Effector memory CD4-positive, alpha-beta T cell (primary cell): ENCODE results near the gene MIEF2.

Experiments
- DNase-seq, 3 donors: peaks; one replicate each; pipeline ENCODE4 v3.0.0-alpha.2; 2020
- H3K27ac ChIP-seq: 2 replicates; pipeline ENCODE4 v1.7.0; 2013; ENCODE audit warnings: mild to moderate bottlenecking, low read length, moderate library complexity; ENCODE audit not compliant: insufficient read depth, poor library complexity, severe bottlenecking
- H3K27me3 ChIP-seq: replicated peaks from 2 replicates; pipeline ENCODE4 v1.7.0; 2013; ENCODE audit warnings: mild to moderate bottlenecking, low read length; ENCODE audit not compliant: insufficient read depth, control insufficient read depth, poor library complexity, severe bottlenecking
- H3K36me3 ChIP-seq: 2 replicates; pipeline ENCODE4 v1.7.0; 2013; ENCODE audit warnings: mild to moderate bottlenecking, low read length, moderate library complexity; ENCODE audit not compliant: control insufficient read depth, insufficient read depth
- H3K4me1 ChIP-seq: 2 replicates; pipeline ENCODE4 v1.7.0; 2013; ENCODE audit warnings: low read length, mild to moderate bottlenecking; ENCODE audit not compliant: control insufficient read depth, insufficient read depth, poor library complexity, severe bottlenecking
- H3K4me3 ChIP-seq: 2 replicates; pipeline ENCODE4 v1.7.0; 2013; ENCODE audit warnings: low read length, low read depth, mild to moderate bottlenecking; ENCODE audit not compliant: insufficient read depth, poor library complexity, severe bottlenecking
- H3K9me3 ChIP-seq: 2 replicates; pipeline ENCODE4 v1.7.0; 2013; ENCODE audit warnings: mild to moderate bottlenecking, low read length, moderate library complexity; ENCODE audit not compliant: control insufficient read depth

The MIEF2 gene

DNA sequence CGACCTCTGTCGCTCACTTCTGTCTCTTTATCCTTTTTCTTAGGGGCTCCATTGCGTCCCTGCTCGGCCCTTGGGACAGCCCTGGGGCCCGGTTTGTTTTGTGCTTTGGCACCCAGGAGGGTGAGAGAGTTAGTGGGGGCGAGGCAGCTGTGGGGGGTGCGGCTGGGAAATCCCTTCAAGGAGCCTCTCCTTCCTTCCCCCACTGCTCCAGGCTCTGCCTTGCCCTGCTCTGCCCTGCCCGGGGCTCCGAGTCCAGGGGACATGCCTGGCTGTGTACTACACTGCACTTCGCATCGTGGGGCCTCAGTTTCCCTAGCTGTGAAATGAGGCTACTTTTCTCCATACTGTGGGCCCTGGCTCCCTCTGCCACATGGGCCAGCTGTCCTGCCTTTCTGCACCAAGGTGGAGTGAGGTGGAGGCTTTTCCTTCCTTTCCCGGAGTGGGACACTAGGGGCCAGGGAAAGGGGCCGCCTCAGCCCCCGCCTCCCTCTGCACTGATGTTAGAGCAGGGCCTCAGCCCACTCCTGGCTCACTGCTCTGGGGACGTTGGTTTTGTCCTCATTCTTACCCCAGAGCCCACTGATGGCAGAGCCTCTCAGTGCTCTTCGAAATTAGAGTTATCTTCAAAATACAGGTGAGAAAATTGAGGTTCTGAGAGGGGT lies 34.0 kb upstream of the MIEF2 start:
- Histone ChIP-seq H3K36me3 (no peaks in the 10 kb centered on the region), H3K9me3 (no peaks in the 10 kb centered on the region), H3K27ac (peak overlapping the region; percentile 50), H3K27me3 (no peaks in the 10 kb centered on the region), H3K4me1 (peaks cover 18% of the 10 kb centered on the region), H3K4me3 (peak overlapping the region; percentile 66)
- DNase-seq: no peak

GRCh38 chr17:18227635-18228034 lies 32.8 kb upstream of the MIEF2 start:
- H3K4me1 ChIP-seq: peaks cover 18% of the 10 kb centered on the region
- peaks cover 3% of the 10 kb centered on the region for H3K36me3 ChIP-seq
- no peak overlapping the region for H3K4me3 ChIP-seq
- no peaks in the 10 kb centered on the region for H3K9me3 ChIP-seq
- H3K27ac ChIP-seq: no peak overlapping the region
- H3K27me3 ChIP-seq: no peaks in the 10 kb centered on the region
- DNase-seq: no peak

DNA sequence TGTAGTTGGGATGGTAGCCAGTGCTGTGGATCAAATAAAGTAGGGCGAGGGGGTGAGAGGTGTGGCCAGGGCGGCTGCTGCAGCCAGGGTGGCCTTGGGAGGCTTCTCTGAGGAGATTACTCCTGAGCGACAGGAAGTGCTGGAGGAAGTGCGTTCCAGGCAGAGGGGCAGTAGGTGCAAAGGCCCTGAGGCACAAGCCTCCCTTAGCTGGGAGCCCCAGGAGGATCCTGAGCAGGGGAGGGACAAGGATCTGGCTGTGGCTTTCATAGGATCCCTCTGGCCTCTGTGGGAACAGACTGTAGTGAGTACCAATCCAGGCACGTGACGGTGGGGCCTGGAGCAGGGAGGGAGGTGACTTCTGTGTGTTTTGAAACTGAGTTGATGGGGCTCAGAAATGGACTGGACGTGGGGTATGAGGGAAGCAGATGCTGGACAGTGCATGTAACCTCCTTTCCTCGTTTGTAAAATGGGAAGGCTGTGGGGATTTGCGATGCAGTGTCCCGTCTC lies 32.2 kb upstream of the MIEF2 start:
- no peak overlapping the region for H3K27ac ChIP-seq
- no peak overlapping the region for H3K4me3 ChIP-seq
- no peaks in the 10 kb centered on the region for H3K27me3 ChIP-seq
- DNase-seq: no peak
- H3K4me1 ChIP-seq: peaks cover 18% of the 10 kb centered on the region
- H3K9me3 ChIP-seq: no peaks in the 10 kb centered on the region
- H3K36me3 ChIP-seq: peaks cover 9% of the 10 kb centered on the region

DNA sequence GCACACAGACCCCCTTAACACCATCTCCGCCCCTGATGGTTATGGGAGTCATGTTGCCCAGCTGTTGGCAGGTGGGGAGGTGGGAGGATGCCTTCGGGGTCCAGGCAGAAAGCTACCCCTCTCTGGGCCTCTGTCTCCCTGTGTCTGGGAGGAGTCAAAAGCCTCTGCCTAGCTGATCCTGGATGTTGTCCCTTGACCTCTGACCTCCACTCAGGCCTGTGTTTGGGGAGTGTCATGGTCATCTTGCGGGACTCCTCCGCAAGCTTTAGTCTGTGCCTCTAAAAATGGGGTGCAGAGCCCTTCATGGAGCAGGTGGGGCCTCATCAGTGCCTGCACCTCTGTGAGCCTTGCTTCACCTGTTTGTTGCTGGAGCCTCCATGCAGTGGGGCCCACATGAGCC lies 31.2 kb upstream of the MIEF2 start:
- peaks cover 19% of the 10 kb centered on the region for H3K36me3 ChIP-seq
- H3K9me3 ChIP-seq: no peaks in the 10 kb centered on the region
- no peaks in the 10 kb centered on the region for H3K27me3 ChIP-seq
- no peak overlapping the region for H3K27ac ChIP-seq
- peaks cover 18% of the 10 kb centered on the region for H3K4me1 ChIP-seq
- no peak overlapping the region for H3K4me3 ChIP-seq
- no peak for DNase-seq

GRCh38 chr17:18229771-18230170 lies 30.7 kb upstream of the MIEF2 start:
- no peak overlapping the region for H3K4me3 ChIP-seq
- H3K4me1 ChIP-seq: peaks cover 16% of the 10 kb centered on the region
- H3K27ac ChIP-seq: no peak overlapping the region
- H3K36me3 ChIP-seq: peaks cover 24% of the 10 kb centered on the region
- H3K9me3 ChIP-seq: no peaks in the 10 kb centered on the region
- H3K27me3 ChIP-seq: no peaks in the 10 kb centered on the region
- DNase-seq: no peak

DNA sequence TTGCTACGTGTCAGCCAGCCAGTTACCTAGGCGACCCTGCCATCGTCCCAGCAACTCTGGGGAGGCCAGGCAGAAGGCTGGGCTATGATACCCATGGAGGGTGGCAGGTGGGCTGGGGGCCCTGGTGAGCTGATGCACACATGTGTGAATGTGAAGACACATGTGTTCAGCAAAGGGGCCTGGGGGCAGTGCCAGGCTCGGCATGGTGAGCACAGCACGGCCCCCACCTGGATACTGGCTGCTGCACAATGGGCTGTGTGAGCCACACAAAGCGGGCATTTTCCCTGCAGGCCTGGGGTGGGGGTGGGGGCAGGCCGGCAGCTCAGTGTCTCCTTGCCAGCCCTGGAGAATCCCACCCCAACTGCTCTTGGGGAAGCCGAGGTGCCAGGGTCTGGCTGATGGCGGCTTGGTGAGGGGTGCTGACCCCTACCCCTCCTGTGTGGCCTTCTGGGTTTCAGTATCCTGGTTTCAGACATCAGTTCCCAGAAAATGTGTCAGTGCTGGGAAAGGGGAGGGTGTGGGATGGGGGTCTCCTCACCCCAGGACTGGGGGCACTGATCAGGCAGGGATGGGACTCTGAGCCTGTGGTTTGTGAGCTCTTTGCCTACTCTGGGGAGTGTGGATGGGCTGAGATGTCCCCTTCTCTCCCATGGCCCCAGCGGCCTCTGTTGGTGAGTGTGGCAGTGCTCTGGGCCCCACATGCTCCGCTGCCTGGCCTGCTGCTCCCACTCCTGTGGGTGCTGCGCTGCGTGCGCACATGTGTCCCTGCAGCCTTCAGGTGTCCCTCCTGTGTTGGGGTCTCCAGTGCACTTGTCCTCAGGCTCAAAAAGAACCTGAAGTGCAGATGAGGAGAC lies 29.9 kb upstream of the MIEF2 start:
- Histone ChIP-seq H3K4me3 (no peak overlapping the region), H3K9me3 (no peaks in the 10 kb centered on the region), H3K27me3 (no peaks in the 10 kb centered on the region), H3K27ac (no peak overlapping the region), H3K36me3 (peaks cover 27% of the 10 kb centered on the region), H3K4me1 (peaks cover 12% of the 10 kb centered on the region)
- DNase-seq: no peak

DNA sequence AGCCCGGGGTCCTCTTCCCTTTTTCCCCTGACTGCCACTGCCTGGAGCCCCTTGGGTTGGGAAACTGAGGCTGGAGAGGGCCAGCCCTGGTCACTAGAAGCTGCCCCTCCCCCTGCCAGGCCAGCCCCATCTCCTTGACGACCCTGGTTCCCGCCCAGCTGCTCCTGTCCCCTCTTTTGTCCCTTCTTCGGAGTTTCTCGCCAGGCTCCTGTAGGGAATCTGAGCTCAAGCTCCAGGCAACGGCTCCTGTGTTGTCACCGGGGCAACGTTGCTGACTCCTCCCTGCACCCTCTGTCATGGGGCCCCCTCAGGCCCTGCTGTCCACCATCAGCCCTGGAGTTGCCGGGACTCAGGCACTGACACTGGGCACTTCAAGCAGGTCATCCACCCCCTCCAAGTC lies 29.3 kb upstream of the MIEF2 start:
- H3K9me3 ChIP-seq: no peaks in the 10 kb centered on the region
- no peak overlapping the region for H3K27ac ChIP-seq
- H3K27me3 ChIP-seq: no peaks in the 10 kb centered on the region
- H3K4me3 ChIP-seq: no peak overlapping the region
- peaks cover 27% of the 10 kb centered on the region for H3K36me3 ChIP-seq
- no peak for DNase-seq
- H3K4me1 ChIP-seq: peaks cover 10% of the 10 kb centered on the region

DNA sequence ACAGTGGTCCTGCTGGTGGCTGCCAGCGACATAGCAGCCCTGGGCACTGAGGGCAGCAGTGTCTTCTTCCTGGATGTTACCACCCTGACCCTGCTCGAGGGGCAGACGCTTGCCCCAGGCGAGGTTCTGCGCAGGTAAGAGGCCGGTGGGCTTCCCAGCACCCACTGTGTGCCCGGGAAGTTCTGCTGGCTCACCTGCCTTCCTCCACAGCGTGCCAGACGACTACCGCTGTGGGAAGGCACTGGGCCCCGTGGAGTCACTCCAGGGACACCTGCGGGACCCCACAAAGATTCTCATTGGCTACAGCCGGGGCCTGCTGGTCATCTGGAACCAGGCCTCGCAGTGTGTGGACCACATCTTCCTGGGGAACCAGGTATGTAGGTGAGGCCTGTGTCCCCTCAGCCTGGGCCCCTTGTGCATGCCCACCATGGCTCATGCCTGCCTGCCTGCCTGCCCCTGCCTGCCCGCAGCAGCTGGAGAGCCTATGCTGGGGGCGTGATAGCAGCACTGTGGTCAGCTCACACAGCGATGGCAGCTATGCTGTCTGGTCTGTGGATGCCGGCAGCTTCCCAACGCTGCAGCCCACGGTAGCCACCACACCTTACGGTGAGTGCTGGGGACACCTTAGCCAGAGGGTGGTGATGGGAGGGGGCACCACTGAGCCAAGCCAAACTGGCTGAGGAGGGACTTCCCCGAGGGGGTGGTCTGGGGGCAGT lies 26.5 kb upstream of the MIEF2 start:
- DNase-seq: no peak
- Histone ChIP-seq H3K27ac (no peak overlapping the region), H3K9me3 (no peaks in the 10 kb centered on the region), H3K4me1 (no peaks in the 10 kb centered on the region), H3K36me3 (peaks cover 37% of the 10 kb centered on the region), H3K27me3 (no peaks in the 10 kb centered on the region), H3K4me3 (no peak overlapping the region)

GRCh38 chr17:18234853-18235380 lies 25.5 kb upstream of the MIEF2 start:
- Histone ChIP-seq H3K27me3 (no peaks in the 10 kb centered on the region), H3K9me3 (no peaks in the 10 kb centered on the region), H3K4me3 (no peak overlapping the region), H3K4me1 (no peaks in the 10 kb centered on the region), H3K27ac (no peak overlapping the region), H3K36me3 (peaks cover 40% of the 10 kb centered on the region)
- DNase-seq: no peak
